K562 (cell line): ENCODE data around the gene OR3A1. TPM values are rescaled to one million over a fixed set of nuclear protein-coding genes. Genes with fewer than 3 reads are reported as not detected.

Experiments
- ATAC-seq: fragments of 200-7000 bp; cut with Tn5 transposase; 3 replicates; pipeline ENCODE4 v1.9.1; 2020; ENCODE audit warnings: moderate library complexity
- BruUV-seq: library from RNA; stranded (reverse); fragments of 400-500 nt; replicated peaks from 2 replicates; lab custom pipeline; 2021; lab: Mats Ljungman, UMichigan
- CTCF ChIA-PET: fragments of 300-600 bp; formaldehyde crosslinking; extraction: SDS; loops from one replicate; lab custom pipeline; 2021; ENCODE audit warnings: low intra/inter-chr PET ratio; lab: Yijun Ruan, JAX
- POLR2A ChIA-PET: fragments of 300-600, 350-650 bp; sonication (Branson Sonifier 250); formaldehyde crosslinking; extraction: SDS; loops from one replicate; lab custom pipeline; 2021; ENCODE audit warnings: antibody characterized with exemption, inconsistent platforms; lab: Yijun Ruan, JAX
- DNase-seq, 4 experiments: peaks; one replicate each; pipeline versions ENCODE4 v3.0.0 to v3.0.0-alpha.2; 2011 to 2018; ENCODE audit warnings: low spot score in 3 of 4, mixed read lengths in 3 of 4; ENCODE audit errors: extremely low read depth in 1 of 4
- FAIRE-seq: peaks from 2 replicates; lab custom pipeline; 2011; peaks lifted over from hg19 to GRCh38; lab: Jason Lieb, UNC
- H2AFZ ChIP-seq: 2 replicates; pipeline ENCODE4 v1.6.0; 2011; ENCODE audit warnings: low read depth, low read length, control low read depth, inconsistent platforms
- H3K27ac ChIP-seq: fragments of 200-600 bp; 3 replicates; pipeline ENCODE4 v1.8.0; 2011; ENCODE audit warnings: low read depth, mild to moderate bottlenecking, control low read depth, inconsistent platforms, low read length, moderate library complexity, mixed read lengths; ENCODE audit errors: extremely low read depth
- H3K27me3 ChIP-seq, 2 experiments: fragments of 300-600 bp in 1 of 2; 2 replicates in 1 of 2; 3 replicates in 1 of 2; pipeline versions ENCODE4 v1.6.0 to v1.8.0; 2011; ENCODE audit warnings: inconsistent platforms in 2 of 2, low read length in 2 of 2, mild to moderate bottlenecking in 1 of 2, mixed read lengths in 1 of 2, moderate library complexity in 1 of 2; ENCODE audit not compliant: control insufficient read depth in 2 of 2, insufficient read depth in 2 of 2
- H3K36me3 ChIP-seq: fragments of 300-600 bp; 3 replicates; pipeline ENCODE4 v1.8.0; 2011; ENCODE audit warnings: mild to moderate bottlenecking, low read length, inconsistent platforms; ENCODE audit not compliant: control insufficient read depth, insufficient read depth
- H3K4me1 ChIP-seq, 2 experiments: fragments of 200-600 bp in 1 of 2; replicated peaks in 1 of 2; 2 replicates in 1 of 2; 3 replicates in 1 of 2; pipeline versions ENCODE4 v1.5.1 to v1.8.0; 2011; ENCODE audit warnings: inconsistent platforms in 2 of 2, low read length in 2 of 2, mild to moderate bottlenecking in 1 of 2, mixed read lengths in 1 of 2, moderate library complexity in 1 of 2; ENCODE audit not compliant: control insufficient read depth in 2 of 2, insufficient read depth in 2 of 2
- H3K4me2 ChIP-seq: 2 replicates; pipeline ENCODE4 v1.6.1; 2011; ENCODE audit warnings: low read length, control low read depth, inconsistent platforms, mixed read lengths; ENCODE audit not compliant: insufficient read depth
- H3K4me3 ChIP-seq: fragments of 200-600 bp; sonication (generic), shearing (Covaris generic); 2 replicates; pipeline ENCODE4 v1.5.1; 2016; ENCODE audit warnings: control low read depth, inconsistent platforms
- H3K79me2 ChIP-seq: fragments of 200-600 bp; 3 replicates; pipeline ENCODE4 v1.8.0; 2011; ENCODE audit warnings: low read length, inconsistent platforms; ENCODE audit not compliant: control insufficient read depth, insufficient read depth
- H3K9ac ChIP-seq, 2 experiments: 2 replicates each; pipeline versions ENCODE4 v1.6.0 to v1.6.1; 2011; ENCODE audit warnings: low read depth in 2 of 2, low read length in 2 of 2, control low read depth in 1 of 2, inconsistent platforms in 1 of 2, mild to moderate bottlenecking in 1 of 2, mixed read lengths in 1 of 2; ENCODE audit not compliant: insufficient read depth in 1 of 2
- H3K9me1 ChIP-seq: one replicate; pipeline ENCODE4 v1.6.0; 2011; ENCODE audit warnings: inconsistent platforms, mild to moderate bottlenecking, low read length, moderate library complexity; ENCODE audit not compliant: control insufficient read depth, insufficient read depth
- H3K9me3 ChIP-seq: replicated peaks from 2 replicates; pipeline ENCODE4 v1.5.1; 2011; ENCODE audit warnings: low read depth, low read length, inconsistent platforms; ENCODE audit not compliant: control insufficient read depth, insufficient read depth
- H4K20me1 ChIP-seq: replicated peaks from 2 replicates; pipeline ENCODE4 v1.6.1; 2011; ENCODE audit warnings: low read length, inconsistent platforms, mixed read lengths; ENCODE audit not compliant: control insufficient read depth, insufficient read depth
- ATF1 ChIP-seq, 2 experiments: fragments of 450-650 bp in 1 of 2; IDR thresholded peaks; 2 replicates each; pipeline ENCODE4 v1.6.1; 2016; ENCODE audit warnings: missing compliant biosample characterization in 1 of 2, missing genetic modification characterization in 1 of 2
- CAMTA2 ChIP-seq: fragments of 250-450 bp; sonication (Bioruptor Pico); conservative IDR thresholded peaks from 2 replicates; pipeline ENCODE4 v1.5.1; 2022
- HMG20A ChIP-seq: fragments of 450-650 bp; formaldehyde crosslinking; conservative IDR thresholded peaks from 2 replicates; pipeline ENCODE4 v1.4.0; 2020; ENCODE audit warnings: mild to moderate bottlenecking, mixed read lengths
- NONO ChIP-seq, 2 experiments: fragments of 200-400 bp in 1 of 2; fragments of 450-650 bp in 1 of 2; formaldehyde crosslinking in 1 of 2; IDR thresholded peaks; 2 replicates each; pipeline ENCODE4 v1.6.1; 2017; ENCODE audit warnings: low read depth in 2 of 2, mild to moderate bottlenecking in 2 of 2, moderate library complexity in 2 of 2, low read length in 1 of 2
- NR0B1 ChIP-seq: fragments of 450-650 bp; IDR thresholded peaks from one replicate; pipeline ENCODE4 v1.6.1; 2018; ENCODE audit warnings: mild to moderate bottlenecking, moderate library complexity; ENCODE audit not compliant: partially characterized antibody
- NR2C1 ChIP-seq, 2 experiments: fragments of 450-650 bp; IDR thresholded peaks; 2 replicates each; pipeline ENCODE4 v1.6.1; 2017; ENCODE audit warnings: mild to moderate bottlenecking in 2 of 2, antibody characterized with exemption in 1 of 2, inconsistent platforms in 1 of 2, missing compliant biosample characterization in 1 of 2, missing genetic modification characterization in 1 of 2
- NR4A1 ChIP-seq, 2 experiments: fragments of 250-450 bp in 1 of 2; fragments of 450-650 bp in 1 of 2; sonication (Bioruptor Pico) in 1 of 2; IDR thresholded peaks; 2 replicates each; pipeline versions ENCODE4 v1.4.0 to v1.6.1; 2016 to 2020; ENCODE audit warnings: mild to moderate bottlenecking in 2 of 2, missing compliant biosample characterization in 1 of 2, missing genetic modification characterization in 1 of 2, moderate library complexity in 1 of 2
- POLR2B ChIP-seq: fragments of 450-650 bp; IDR thresholded peaks from 2 replicates; pipeline ENCODE4 v1.6.1; 2018; ENCODE audit warnings: low read depth; ENCODE audit not compliant: partially characterized antibody
- RCOR1 ChIP-seq, 2 experiments: IDR thresholded peaks; 2 replicates each; pipeline ENCODE4 v1.6.1; 2012; ENCODE audit warnings: low read depth in 2 of 2, low read length in 2 of 2, borderline replicate concordance in 1 of 2, improper control_type of control experiment in 1 of 2
- SMARCB1 ChIP-seq: IDR thresholded peaks from 2 replicates; pipeline ENCODE4 v1.6.1; 2011; ENCODE audit warnings: improper control_type of control experiment, low read depth; ENCODE audit not compliant: insufficient read length
- ZNF165 ChIP-seq: fragments of 250-450 bp; sonication (Bioruptor Pico); IDR thresholded peaks from 2 replicates; pipeline ENCODE4 v1.4.0; 2020; ENCODE audit warnings: borderline replicate concordance
- ZNF311 ChIP-seq: fragments of 250-450 bp; sonication (Bioruptor Pico); IDR thresholded peaks from 2 replicates; pipeline ENCODE4 v1.4.0; 2020; ENCODE audit warnings: mild to moderate bottlenecking, moderate library complexity
- ZNF699 ChIP-seq: fragments of 250-450 bp; sonication (Bioruptor Pico); IDR thresholded peaks from 2 replicates; pipeline ENCODE4 v1.8.0; 2021; ENCODE audit warnings: mild to moderate bottlenecking, moderate library complexity; ENCODE audit not compliant: insufficient replicate concordance
- WGBS: fragments of 100-300 bp; shearing (Covaris generic); methylation state at CpG from one replicate; pipeline ENCODE4 v1.1.6; 2016; ENCODE audit warnings: low coverage, mixed read lengths; ENCODE audit not compliant: insufficient coverage; ENCODE audit errors: missing lambda C conversion rate; 5-methylcytosine and 5-hydroxymethylcytosine counted together
- in situ Hi-C: fragments of 300-500 bp; cut with MboI; formaldehyde crosslinking; loops from 4 replicates; pipeline ENCODE4 v1.15.0; 2018; ENCODE audit warnings: inconsistent platforms, mixed read lengths
- intact Hi-C: fragments of 100-400 bp; cut with micrococcal nuclease; formaldehyde crosslinking; loops from 2 replicates; pipeline ENCODE4 v1.14.2; 2022
- polyA plus RNA-seq, 8 experiments: library from polyadenylated mRNA; depleted of rRNA in 4 of 8; stranded (reverse) in 5 of 8; unstranded in 3 of 8; fragments of >200 nt; fragmentation: Nextera tagmentation in 2 of 8; fragmentation: Illumina TruSeq in 1 of 8; extraction: Ambion mirVana in 2 of 8; extraction: Trizol in 1 of 8; gene quantifications; 2 replicates each; pipeline versions ENCODE4 v1.2.1 to v1.2.3, GENCODE V29; 2011 to 2014; ENCODE audit warnings: inconsistent platforms in 1 of 8, missing spikeins in 1 of 8
- total RNA-seq, 7 experiments: library from RNA; depleted of rRNA in 6 of 7; stranded (reverse); fragments of >200 nt in 6 of 7; fragmentation: Illumina TruSeq in 2 of 7; extraction: Trizol in 2 of 7; gene quantifications; 2 replicates each; pipeline versions ENCODE4 v1.2.1 to v1.2.3, GENCODE V29; 2011 to 2021; ENCODE audit warnings: low replicate concordance in 1 of 7
- TF ChIP-seq, protein P1 (sequence below): fragments of 450-650 bp; IDR thresholded peaks from 2 replicates; pipeline ENCODE4 v1.6.1; 2017; ENCODE audit warnings: antibody characterized with exemption, mild to moderate bottlenecking

The OR3A1 gene
- total and polyA plus RNA-seq, 9 of the 15 experiments (the other 6 are each of a cell fraction or from before 2014, with no cell fraction given), result not detected

DNA sequence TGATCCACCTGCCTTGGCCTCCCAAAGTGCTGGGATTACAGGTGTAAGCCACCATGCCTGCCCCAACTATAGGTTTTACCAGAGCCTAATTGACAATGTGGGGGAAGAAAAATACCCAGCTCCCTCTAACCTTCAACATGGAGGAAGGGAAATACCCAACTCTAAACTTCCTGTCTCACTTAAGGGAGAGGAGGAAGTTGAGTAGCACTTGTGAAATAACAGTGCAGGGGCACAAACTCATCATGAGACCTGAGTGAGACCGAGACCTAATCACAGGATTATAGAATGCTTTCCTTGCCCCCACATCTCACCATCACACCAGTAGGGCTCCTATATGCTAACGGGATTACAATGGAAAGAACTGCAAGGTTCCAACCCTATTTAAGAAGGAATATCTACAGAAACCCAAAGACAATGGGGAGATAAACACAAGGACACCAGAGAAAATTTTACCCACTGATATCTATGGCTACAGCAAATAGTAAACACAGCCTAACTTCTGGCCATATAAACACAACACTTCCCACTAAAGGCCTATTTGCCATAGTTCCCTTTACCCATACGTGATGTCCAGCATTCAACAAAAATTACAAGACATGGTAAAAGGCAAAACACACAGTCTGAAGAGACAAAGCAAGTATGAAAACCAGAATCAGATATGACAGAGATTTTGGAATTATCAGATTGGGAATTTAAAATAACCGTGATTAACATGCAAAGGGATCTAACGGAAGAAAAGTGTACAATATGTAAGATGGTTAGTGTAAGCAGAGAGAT, 26.9 kb downstream of the OR3A1 start (continued):
- no peak for TF ChIP-seq NONO (IDR thresholded peaks at IDR 0.05; ENCODE audit: low read depth in 2 of 2, low read length in 1 of 2)
- no peak for TF ChIP-seq NR2C1 (IDR thresholded peaks at IDR 0.05)
- TF ChIP-seq NR2C1 (tag; IDR thresholded peaks at IDR 0.05), result no peak
- no peak for TF ChIP-seq CAMTA2 (CRISPR knock-in tag)
- no peak for TF ChIP-seq ZNF699
- TF ChIP-seq HMG20A (CRISPR knock-in tag), result no peak
- TF ChIP-seq SMARCB1, result no peak

DNA sequence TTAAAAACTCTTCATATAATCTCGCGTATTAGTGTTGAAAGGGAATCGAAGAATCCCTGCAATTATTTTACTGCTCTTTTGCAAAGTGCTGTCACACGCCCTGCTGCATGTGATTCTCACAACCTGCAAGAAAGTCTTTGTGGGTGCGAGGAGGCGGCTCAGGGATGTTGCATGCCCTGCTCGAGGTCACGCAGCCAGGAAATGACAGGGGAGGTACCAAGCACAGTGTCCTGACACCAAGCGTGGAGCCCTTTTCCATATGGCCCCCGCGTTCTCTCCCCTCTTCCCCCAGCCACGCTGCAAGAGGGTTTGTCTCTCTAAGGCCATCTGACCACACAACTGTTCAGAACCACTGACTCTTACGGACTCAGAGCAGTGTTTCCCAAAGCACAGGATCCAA, 37.6 kb downstream of the OR3A1 start:
- Histone ChIP-seq H4K20me1 (no peaks in the 10 kb centered on the region), H3K36me3 (no peaks in the 10 kb centered on the region), H3K27me3 (peaks cover 0 to 12% of the 10 kb centered on the region in 2 experiments; a peak in 3 of 5 replicates), H3K79me2 (no peaks in the 10 kb centered on the region), H3K9me1 (no peaks in the 10 kb centered on the region), H2AFZ (no peak overlapping the region), H3K9ac (no peak overlapping the region), H3K4me3 (no peak overlapping the region), H3K9me3 (no peaks in the 10 kb centered on the region), H3K4me1 (no peaks in the 10 kb centered on the region), H3K27ac (no peak overlapping the region), H3K4me2 (no peak overlapping the region)
- no peak for DNase-seq
- ATAC-seq, result no peak
- intact Hi-C loops (no loop called here), in situ Hi-C loops (no loop called here)
- FAIRE-seq, result no peak
- ChIA-PET POLR2A (no interaction called here), CTCF (no interaction called here)
- BruUV-seq, result no TSS peak
- WGBS, result 1% methylated on average over 12 of the region's 13 CpGs
- TF ChIP-seq NR0B1 (no peak), ZNF311 (no peak), RCOR1 (IDR thresholded peaks at IDR 0.05; ENCODE audit: borderline replicate concordance in 1 of 2, low read depth in 2 of 2, low read length in 2 of 2) (no peak), ZNF165 (CRISPR knock-in tag) (no peak), NR4A1 (CRISPR knock-in tag; IDR thresholded peaks at IDR 0.05) (no peak), NR4A1 (tag; IDR thresholded peaks at IDR 0.05) (no peak), POLR2B (no peak), ATF1 (CRISPR knock-in tag; IDR thresholded peaks at IDR 0.05) (no peak), ATF1 (tag; IDR thresholded peaks at IDR 0.05) (no peak)
- TF ChIP-seq, protein P1, sequence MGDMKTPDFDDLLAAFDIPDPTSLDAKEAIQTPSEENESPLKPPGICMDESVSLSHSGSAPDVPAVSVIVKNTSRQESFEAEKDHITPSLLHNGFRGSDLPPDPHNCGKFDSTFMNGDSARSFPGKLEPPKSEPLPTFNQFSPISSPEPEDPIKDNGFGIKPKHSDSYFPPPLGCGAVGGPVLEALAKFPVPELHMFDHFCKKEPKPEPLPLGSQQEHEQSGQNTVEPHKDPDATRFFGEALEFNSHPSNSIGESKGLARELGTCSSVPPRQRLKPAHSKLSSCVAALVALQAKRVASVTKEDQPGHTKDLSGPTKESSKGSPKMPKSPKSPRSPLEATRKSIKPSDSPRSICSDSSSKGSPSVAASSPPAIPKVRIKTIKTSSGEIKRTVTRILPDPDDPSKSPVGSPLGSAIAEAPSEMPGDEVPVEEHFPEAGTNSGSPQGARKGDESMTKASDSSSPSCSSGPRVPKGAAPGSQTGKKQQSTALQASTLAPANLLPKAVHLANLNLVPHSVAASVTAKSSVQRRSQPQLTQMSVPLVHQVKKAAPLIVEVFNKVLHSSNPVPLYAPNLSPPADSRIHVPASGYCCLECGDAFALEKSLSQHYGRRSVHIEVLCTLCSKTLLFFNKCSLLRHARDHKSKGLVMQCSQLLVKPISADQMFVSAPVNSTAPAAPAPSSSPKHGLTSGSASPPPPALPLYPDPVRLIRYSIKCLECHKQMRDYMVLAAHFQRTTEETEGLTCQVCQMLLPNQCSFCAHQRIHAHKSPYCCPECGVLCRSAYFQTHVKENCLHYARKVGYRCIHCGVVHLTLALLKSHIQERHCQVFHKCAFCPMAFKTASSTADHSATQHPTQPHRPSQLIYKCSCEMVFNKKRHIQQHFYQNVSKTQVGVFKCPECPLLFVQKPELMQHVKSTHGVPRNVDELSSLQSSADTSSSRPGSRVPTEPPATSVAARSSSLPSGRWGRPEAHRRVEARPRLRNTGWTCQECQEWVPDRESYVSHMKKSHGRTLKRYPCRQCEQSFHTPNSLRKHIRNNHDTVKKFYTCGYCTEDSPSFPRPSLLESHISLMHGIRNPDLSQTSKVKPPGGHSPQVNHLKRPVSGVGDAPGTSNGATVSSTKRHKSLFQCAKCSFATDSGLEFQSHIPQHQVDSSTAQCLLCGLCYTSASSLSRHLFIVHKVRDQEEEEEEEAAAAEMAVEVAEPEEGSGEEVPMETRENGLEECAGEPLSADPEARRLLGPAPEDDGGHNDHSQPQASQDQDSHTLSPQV, result no peak
